Endometrium (tissue), 2 donors: ENCODE results near the gene MAVS.
"Not testable (repeated sequence)": the region's sequence is repeated elsewhere in the genome, so short reads cannot be mapped to it uniquely, and the experiment has no call there.

Experiments
- FAIRE-seq: peaks from 2 replicates; lab custom pipeline; 2012; peaks lifted over from hg19 to GRCh38; lab: Jason Lieb, UNC
- donor health status: control.
- donor health status: control.

MAVS gene

DNA sequence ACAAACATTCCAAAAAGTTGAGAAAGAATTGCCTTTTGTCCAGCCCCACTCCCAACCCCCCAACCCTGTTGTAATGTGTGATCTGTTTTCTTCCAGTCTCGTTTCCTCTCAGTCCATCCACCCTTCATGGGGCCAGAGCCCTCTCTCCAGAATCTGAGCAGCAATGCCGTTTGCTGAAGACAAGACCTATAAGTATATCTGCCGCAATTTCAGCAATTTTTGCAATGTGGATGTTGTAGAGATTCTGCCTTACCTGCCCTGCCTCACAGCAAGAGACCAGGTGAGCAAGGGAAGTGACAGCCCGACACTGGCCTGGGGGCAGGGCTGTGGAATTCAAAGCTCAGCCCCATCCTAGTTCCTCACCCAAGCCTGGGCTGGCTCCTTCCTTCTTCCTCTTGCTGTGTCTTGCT is 7.8 kb downstream of the MAVS start:
- FAIRE-seq: no peak

DNA sequence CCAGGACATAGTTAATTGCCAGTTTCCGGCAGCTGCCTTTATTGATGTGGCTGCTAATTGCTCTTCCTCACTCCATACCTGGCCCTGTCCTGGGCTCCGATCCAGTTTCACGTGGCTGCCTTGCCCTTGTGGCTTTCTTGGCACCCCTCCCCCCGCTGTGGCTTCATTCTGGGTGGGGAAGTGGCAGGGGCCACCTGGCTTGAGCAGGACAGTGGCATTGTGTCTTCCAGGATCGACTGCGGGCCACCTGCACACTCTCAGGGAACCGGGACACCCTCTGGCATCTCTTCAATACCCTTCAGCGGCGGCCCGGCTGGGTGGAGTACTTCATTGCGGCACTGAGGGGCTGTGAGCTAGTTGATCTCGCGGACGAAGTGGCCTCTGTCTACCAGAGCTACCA is 10.8 kb downstream of the MAVS start:
- no peak for FAIRE-seq

DNA sequence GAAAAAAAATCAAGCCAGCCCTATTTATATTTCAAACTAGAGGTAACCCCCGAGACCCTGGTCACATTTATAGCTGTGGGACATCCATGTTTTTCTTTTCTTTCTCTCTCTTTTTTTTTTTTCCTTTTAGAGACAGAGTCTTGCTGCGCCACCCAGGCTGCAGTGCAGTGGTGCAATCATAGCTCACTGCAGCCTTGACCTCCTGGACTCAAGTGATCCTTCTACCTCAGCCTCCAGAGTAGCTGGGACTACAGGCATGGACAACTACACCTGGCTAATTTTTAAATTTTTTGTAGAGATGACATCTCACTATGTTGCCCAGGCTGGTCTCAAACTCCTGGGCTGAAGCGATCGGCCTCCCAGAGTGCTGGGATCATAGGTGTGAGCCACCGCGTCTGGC is 12.1 kb downstream of the MAVS start:
- no peak for FAIRE-seq

DNA sequence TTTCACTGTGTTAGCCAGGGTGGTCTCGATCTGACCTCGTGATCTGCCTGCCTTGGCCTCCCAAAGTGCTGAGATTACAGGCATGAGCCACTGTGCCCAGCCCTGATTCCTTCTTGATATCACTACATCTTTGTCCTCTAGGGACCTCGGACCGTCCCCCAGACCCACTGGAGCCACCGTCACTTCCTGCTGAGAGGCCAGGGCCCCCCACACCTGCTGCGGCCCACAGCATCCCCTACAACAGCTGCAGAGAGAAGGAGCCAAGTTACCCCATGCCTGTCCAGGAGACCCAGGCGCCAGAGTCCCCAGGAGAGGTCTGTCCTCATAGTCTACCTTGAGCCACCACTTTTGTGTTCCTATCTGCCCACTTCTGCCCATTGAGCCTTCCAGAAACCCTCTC is 14.6 kb downstream of the MAVS start:
- no peak for FAIRE-seq

DNA sequence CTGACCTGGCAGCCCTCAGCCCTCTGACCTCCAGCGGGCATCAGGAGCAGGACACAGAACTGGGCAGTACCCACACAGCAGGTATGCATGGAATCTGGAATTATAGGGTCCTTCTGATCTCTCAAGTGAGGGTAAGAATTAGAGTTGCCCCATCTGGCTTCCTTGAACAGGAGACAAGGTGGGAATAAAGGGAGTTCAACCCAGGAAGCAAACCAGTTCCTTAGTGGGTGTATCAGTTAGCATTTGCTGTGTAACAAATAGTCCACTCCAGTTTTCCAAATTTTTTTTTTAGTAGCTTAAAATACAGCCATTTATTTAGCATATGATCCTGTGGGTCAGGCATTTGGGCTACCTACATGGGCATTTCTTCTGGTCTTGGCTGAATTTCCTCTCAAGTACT is 15.7 kb downstream of the MAVS start:
- FAIRE-seq: no peak

DNA sequence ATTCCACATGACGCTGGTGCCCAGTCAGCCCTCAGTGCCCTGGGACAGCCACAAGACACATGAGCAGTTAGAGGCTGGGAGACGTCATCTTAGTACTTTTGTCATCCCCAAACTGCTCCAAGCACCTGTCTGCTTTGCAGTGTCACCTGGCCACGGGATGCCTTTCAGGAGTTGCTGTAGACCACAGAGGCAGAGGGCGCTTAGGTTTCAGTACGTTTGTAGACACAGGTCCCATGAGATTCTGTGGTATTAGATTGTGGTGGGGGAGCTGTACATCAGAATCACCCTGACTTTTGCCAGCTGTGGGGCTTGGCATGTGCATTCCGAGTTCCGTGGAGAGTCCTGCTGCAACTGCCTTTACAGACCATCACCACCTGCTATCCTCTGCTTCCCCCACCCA is 16.7 kb downstream of the MAVS start:
- FAIRE-seq: no peak

DNA sequence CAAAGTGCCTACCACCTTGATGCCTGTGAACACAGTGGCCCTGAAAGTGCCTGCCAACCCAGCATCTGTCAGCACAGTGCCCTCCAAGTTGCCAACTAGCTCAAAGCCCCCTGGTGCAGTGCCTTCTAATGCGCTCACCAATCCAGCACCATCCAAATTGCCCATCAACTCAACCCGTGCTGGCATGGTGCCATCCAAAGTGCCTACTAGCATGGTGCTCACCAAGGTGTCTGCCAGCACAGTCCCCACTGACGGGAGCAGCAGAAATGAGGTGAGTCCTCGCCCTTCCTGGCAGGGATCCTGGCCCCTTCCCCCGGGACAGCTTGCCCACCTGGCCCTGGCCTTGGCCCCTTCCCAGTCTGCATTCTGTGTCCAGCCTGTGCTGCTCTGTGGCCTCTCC is 17.9 kb downstream of the MAVS start:
- FAIRE-seq: no peak

DNA sequence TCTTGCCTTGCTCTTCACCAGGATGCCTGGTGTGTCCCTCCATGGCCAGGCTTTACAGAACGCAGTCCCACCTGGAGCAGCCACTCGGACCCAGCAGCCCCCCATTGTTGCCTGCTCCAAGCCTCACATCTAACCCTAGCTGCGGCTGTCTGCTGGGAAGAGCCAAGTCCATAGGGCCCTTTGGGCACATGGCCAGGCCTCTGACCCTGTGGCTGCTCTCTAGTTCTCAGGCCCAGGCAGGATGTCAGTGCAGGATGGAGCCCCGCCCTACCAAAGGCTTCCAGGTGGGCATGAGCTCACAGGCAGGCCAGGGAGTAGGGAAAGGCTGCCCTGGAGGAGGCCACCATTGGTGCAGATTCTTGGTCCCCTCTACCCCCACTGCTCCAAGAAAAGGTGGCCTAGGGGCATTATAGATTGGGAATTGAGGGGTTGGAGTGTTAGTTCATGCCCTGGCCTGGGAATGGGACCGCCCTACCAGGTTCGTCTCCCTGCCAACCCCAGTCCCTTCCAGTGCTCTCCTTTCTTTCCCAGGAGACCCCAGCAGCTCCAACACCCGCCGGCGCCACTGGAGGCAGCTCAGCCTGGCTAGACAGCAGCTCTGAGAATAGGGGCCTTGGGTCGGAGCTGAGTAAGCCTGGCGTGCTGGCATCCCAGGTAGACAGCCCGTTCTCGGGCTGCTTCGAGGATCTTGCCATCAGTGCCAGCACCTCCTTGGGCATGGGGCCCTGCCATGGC is 18.7 kb downstream of the MAVS start:
- no peak for FAIRE-seq

DNA sequence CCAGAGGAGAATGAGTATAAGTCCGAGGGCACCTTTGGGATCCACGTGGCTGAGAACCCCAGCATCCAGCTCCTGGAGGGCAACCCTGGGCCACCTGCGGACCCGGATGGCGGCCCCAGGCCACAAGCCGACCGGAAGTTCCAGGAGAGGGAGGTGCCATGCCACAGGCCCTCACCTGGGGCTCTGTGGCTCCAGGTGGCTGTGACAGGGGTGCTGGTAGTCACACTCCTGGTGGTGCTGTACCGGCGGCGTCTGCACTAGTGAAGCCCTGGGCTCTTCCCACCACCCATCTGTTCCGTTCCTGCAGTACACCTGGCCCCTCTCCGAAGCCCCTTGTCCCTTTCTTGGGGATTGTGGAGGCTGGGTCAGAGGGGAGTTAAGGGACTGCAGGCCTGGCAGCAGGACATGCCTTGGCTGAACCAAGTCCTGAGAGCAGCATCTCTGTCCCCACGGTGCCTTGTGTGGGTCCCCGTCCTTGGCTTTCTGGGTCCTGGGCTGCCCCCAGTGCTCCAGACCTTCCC is 19.3 kb downstream of the MAVS start:
- no peak for FAIRE-seq

DNA sequence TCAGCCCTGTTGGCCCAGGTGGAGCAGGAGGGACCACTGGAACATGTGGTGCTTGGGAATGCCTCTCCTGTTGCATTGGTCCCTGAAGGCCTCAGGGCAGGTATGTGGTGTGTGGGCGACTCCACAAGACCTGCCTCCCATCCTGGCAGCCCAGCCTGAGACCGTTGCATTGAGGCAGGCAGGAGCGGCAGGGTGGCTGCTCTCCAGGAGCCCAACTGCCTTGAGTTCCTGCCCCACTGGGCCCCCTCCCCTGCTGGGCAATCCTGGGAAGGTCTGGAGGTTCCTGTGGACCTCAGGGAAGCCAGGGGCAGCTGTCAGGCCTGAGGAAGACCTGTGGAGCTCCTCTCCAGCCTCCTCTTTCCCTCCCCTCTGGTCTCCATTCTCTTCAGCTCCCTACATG is 19.8 kb downstream of the MAVS start:
- no peak for FAIRE-seq

DNA sequence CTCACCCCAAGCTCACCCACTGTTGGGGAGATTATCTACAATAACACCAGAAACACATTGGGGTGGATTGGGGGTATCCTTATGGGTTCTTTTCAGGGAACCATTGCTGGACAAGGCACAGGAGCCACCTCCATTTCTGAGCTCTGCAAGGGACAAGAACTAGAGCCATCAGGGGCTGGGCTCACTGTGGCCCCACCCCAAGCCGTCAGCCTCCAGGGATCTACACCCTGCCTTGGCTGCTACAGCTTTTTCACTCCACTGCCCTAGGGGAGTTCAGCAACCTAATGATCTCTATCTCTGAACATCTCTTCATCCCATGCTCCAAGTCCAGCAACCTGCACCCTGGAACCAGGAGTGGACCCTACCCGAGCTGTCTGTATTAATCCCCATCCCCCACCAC is 21.2 kb downstream of the MAVS start:
- no peak for FAIRE-seq

DNA sequence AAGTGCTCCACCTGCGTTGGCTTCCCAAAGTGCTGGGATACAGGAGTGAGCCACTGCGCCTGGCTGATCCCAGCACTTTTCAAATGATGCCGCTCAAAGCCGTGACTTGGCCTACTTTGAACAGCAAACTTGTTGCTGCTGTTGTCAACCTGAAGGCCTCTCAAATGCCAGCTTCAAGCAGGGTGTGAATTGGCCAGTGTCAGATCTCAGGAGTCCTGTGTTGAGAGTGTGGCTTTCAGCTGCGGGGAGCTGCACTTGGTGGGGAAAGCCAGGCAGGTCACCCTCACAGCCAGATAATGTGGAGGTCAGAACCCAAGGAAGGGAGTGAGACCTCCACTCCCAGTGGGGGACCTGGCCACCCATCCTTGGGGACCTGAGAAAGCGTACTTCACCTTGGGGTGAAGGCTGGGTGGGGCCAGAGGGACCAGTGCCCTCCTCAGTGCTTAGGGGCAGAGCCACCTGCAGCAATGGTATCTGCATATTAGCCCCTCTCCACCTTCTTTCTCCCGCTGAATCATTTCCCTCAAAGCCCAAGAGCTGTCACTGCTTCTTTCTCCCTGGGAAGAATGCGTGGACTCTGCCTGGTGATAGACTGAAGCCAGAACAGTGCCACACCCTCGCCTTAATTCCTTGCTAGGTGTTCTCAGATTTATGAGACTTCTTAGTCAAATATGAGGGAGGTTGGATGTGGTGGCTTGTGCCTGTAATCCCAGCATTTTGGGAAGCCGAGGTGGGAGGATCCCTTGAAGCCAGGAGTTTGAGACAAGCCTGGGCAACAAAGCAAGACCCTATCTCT is 23.4 kb downstream of the MAVS start:
- no peak for FAIRE-seq

DNA sequence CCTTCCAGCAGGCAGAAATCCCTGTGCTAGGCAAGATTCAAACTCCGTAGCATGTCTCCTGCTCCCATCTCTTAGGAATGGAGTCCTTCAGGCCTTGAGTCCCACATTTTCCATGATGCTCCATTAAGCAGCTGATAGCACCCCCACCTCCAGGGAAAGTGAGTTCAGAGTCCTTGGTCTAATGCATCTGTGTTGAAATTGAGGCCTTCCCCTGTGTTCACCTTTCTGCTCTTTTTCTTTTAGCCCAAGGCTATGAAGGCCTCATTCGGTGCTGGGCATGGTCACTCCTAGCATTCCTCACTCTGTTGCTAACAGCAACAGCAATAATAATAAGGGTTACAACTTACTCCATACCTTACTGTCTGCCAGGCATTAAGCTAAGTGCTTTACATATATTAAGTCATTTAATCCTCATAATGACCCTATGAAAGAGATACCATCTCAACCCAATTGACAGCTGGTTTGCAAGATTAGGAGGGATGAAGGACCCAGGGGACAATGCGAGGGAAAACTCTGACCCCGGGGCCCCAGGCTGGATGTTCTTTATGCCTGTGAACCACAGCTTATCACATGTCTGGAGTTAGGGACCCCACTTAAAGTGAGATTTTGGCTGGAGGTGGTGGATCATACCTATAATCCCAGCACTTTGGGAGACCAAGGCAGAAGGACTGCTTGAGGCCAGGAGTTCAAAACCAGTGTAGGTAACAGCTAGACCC is 25.1 kb downstream of the MAVS start:
- FAIRE-seq: no peak

DNA sequence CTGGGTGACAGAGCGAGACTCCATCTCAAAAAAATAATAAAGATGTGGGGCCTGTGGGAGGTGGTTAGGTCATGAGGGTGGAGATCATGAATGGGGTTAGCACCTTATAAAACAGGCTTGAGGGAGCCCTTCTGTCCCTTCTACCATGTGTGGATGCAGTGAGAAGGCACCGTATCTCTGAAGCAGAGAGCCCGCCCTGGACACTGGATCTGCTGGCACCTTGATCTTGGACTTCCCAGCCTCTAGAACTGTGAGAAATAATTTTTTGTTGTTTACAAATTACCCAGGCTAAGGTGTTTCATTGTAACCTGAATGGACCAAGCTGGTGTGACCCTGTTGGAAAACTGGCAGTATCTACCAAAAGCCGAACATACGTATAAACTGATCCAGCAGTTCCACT is 26.9 kb downstream of the MAVS start:
- no peak for FAIRE-seq

DNA sequence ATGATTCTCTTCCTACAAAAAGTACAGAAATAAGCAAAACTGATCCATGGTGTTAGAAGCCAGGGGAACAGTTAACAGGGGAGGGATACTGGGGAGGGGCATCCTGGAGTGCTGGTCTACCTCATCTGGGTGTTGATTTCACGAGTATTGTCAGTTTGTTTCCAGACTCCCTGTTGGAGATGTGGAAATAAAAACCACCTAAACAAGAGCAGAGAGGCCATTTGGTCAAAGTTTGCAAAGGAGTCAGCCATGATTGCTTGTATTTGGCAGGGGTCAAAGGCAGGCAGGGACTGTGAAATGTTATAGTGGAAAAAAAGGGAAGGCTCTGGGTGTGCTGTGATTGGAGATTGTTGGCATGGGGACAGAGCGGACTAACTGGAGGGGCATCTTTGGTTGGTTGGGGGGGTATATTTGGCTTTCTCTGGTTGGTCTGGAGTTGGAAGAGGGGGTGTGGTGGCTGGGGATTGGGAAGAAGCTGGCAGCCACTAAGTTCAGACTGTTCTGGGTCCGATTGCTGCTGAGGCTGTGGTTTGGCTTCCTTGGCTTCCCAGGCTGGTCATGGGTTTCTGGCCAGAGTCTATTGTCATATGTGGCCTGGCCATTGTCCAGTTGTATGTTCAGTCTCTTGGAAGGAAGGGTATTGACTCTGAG is 27.7 kb downstream of the MAVS start:
- FAIRE-seq: no peak

DNA sequence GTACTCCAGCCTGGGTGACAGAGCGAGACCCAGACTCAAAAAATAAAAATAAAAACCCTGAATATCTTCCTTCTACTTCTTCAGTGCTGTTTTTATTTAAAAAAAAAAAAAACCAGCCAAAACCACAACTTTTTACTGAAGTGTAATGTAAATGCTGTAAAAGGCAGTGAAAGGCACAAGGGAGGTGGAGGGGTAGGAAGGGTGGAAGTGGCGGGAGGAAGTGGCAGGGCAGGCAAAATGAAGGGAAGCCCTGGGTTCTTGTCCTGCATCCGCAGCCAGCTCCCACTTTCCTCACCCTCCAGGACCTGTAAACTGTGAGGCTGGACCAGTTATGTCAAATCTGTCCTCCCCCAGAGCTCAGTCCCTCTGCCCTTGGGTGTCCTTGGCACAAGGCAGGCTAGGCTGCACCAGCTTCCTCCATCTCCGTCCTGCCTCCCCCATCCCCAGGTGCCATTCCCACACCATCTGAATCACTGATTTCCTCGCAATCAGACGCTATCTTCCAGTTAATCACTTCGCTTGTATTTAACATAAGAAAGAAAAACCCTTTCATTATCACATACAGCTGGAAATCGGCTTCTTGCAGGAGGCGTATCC is 28.8 kb downstream of the MAVS start:
- FAIRE-seq: no peak

DNA sequence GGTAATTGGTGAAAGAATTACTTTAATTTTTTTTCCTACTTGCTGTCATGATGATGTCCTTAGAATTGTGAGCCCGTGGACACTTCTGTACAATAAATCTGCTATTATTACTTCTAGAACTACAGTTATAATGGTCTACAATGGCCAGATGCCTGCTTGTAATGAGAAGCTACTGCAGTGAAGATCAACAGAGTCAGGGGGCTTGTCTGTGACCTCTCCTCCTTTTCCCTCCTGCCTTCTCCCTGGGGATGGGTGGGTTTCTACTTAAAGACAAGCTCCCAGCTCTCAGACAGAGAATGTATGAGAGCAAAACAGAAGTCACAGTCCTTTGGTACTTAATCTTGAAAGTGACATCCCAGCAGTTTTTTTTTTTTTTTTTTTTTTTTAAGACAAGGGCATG is 29.4 kb downstream of the MAVS start:
- no peak for FAIRE-seq

DNA sequence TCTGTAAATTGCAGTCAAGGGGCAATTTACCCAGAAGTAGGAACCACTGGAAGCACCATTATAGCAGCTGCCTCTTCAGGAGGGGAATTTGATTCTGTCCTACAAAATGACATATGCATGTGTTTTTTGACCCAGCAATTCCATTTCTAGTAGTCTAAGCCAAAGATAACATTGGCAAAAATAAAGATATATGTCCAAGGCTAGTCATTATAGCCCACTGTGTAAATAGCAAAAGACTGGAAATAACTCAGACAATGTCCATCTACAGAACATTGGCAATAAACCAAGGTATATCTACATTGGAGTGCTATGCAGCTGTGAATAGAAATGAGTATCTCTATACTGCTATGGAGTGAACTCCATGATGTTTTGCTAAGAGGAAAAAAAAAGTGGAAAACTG is 30.0 kb downstream of the MAVS start:
- FAIRE-seq: no peak

DNA sequence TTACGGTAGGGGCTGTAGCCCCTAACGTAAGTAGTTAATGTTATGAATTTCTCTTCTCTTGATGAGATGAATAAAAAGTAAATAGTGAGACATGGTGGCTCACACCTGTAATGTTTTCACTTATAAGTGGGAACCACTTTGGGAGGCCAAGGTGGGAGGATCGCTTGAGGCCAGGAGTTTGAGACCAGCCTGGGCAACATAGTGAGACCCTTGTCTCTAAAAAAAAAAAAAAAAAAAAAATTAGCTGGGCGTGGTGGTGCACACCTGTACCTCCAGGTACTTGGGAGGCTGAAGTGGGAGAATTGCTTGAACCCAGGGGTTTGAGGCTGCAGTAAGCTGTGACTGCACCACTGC is 32.3 kb downstream of the MAVS start:
- not testable (repeated sequence) for FAIRE-seq

DNA sequence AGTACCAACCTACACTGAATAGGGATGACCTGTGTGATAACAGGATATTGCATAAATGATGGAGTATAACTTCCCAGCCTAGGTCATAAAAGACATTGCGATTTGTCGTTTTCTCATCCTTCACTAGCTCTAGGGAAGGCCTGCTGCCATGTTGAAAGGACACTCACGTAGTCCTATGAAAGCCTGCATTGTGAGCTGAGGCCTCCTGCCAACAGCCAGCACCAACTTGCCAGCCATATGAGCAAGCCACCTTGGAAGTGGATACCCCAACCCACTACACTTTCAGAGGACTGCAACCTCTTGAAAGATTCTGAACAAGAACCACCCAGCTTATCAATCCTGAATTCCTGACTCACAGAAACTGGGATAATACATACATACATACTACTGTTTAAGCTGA is 39.1 kb downstream of the MAVS start:
- FAIRE-seq: no peak

DNA sequence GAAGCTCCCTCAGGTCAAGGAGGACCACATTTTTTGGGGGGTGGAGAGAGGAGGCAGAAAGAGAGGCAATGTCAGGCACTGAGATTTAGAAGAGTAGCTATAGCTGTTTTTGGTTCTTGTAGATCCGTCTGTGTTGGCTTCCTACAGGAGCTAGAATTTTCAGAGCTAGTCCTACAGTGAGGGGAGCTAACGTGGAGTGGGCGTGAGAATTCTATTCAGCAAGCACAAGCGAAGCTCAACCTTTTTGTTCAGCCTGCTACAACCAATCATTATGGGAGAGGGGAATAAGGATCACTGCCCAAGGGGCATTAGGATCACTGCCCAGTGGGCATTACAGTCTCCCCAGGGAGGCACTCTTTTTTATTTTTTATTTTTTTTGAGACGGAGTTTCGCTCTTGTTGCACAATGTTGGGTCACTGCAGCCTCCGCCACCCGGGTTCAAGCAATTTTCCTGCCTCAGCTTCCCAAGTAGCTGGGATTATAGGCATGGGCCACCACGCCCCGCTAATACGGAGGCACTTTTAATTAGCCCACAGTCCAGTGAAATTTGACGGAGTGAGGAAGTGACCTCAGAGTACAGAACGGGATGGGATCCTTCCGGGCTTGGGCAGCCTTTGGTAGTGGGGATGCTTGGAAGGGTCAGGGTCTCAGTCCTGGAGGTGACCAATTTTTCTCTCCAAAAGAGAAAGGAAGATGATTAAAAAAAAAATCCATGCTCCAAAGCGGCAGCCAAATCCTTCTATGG is 41.4 kb downstream of the MAVS start:
- FAIRE-seq: no peak
